ENCODE data around the gene ST7. TPM values are rescaled to one million over a fixed set of nuclear protein-coding genes. Genes with fewer than 3 reads are reported as not detected.
"Not testable (repeated sequence)": the region's sequence is repeated elsewhere in the genome, so short reads cannot be mapped to it uniquely, and the experiment has no call there.

The ST7 gene
- total RNA-seq, 2 experiments from 2014 or later = 5.7 to 6.2 TPM

GRCh38 chr7:116969371-116969902 lies 16.1 kb downstream of the ST7 start:
- POLR2A ChIA-PET = no interaction called here
- H3K4me3 Mint-ChIP-seq = no peak overlapping the region
- no peaks in the 10 kb centered on the region for H3K36me3 Mint-ChIP-seq

GRCh38 chr7:116970238-116970910 lies 17.1 kb downstream of the ST7 start:
- DNase-seq = no peak
- no peak overlapping the region for H3K4me3 Mint-ChIP-seq
- ChIA-PET POLR2A (no interaction called here), CTCF (interaction anchor here (1.2 to 4.1 kb wide), 4 partner anchors 14 to 157 kb away, joined by 3 to 14 read pairs (median 8); no protein-coding TSS in a partner anchor)
- intact Hi-C loops (cut with micrococcal nuclease) = no loop called here
- no peaks in the 10 kb centered on the region for H3K36me3 Mint-ChIP-seq
- H3K27me3 Mint-ChIP-seq = no peaks in the 10 kb centered on the region
- no peak overlapping the region for H3K27ac Mint-ChIP-seq
- H3K4me1 Mint-ChIP-seq (ENCODE audit: low read depth) = peaks cover 6% of the 10 kb centered on the region
- no peaks in the 10 kb centered on the region for H3K9me3 Mint-ChIP-seq

More at GRCh38 chr7:116969371-116969902, 16.1 kb downstream of the ST7 start:
- no peak for DNase-seq
- Mint-ChIP-seq H3K27ac (no peak overlapping the region), H3K9me3 (no peaks in the 10 kb centered on the region), H3K27me3 (no peaks in the 10 kb centered on the region), H3K4me1 (ENCODE audit: low read depth) (peaks cover 6% of the 10 kb centered on the region)
- CTCF ChIA-PET = interaction anchor here (0.6 to 4.1 kb wide), 3 partner anchors 15 to 158 kb away, joined by 3 to 14 read pairs (median 9); no protein-coding TSS in a partner anchor
- intact Hi-C loops (cut with micrococcal nuclease) = no loop called here

- H3K4me1 Mint-ChIP-seq (ENCODE audit: low read depth); H3K4me3 Mint-ChIP-seq; H3K27me3 Mint-ChIP-seq; H3K36me3 Mint-ChIP-seq; H3K9me3 Mint-ChIP-seq; DNase-seq; H3K27ac Mint-ChIP-seq; intact Hi-C loops (cut with micrococcal nuclease): not testable (repeated sequence)
- POLR2A ChIA-PET = interaction anchor here (0.6 kb wide), 1 partner anchor 154 kb away, joined by 3 read pairs; no protein-coding TSS in a partner anchor
- CTCF ChIA-PET = interaction anchor here (0.6 to 4.1 kb wide), 7 partner anchors 14 to 158 kb away, joined by 3 to 14 read pairs (median 4); no protein-coding TSS in a partner anchor
Measured at GRCh38 chr7:116971153-116971552, 17.9 kb downstream of the ST7 start.

GRCh38 chr7:116971869-116972268 lies 18.6 kb downstream of the ST7 start:
- intact Hi-C loops (cut with micrococcal nuclease) = no loop called here
- no peaks in the 10 kb centered on the region for H3K36me3 Mint-ChIP-seq
- ChIA-PET CTCF (interaction anchor here (0.6 to 4.1 kb wide), 6 partner anchors 14 to 158 kb away, joined by 3 to 14 read pairs (median 4); no protein-coding TSS in a partner anchor), POLR2A (interaction anchor here (0.6 kb wide), 1 partner anchor 153 kb away, joined by 3 read pairs; no protein-coding TSS in a partner anchor)
- H3K9me3 Mint-ChIP-seq = no peaks in the 10 kb centered on the region
- H3K4me1 Mint-ChIP-seq (ENCODE audit: low read depth) = peaks cover 6% of the 10 kb centered on the region
- DNase-seq = no peak
- no peak overlapping the region for H3K27ac Mint-ChIP-seq
- no peaks in the 10 kb centered on the region for H3K27me3 Mint-ChIP-seq
- no peak overlapping the region for H3K4me3 Mint-ChIP-seq

- H3K9me3 Mint-ChIP-seq; intact Hi-C loops (cut with micrococcal nuclease); H3K4me1 Mint-ChIP-seq (ENCODE audit: low read depth); DNase-seq; H3K27ac Mint-ChIP-seq; H3K36me3 Mint-ChIP-seq; POLR2A ChIA-PET; H3K27me3 Mint-ChIP-seq; H3K4me3 Mint-ChIP-seq; CTCF ChIA-PET: not testable (repeated sequence)
Measured at GRCh38 chr7:116975024-116975423, 21.7 kb downstream of the ST7 start.

GRCh38 chr7:116977172-116977571 lies 23.9 kb downstream of the ST7 start:
- H3K9me3 Mint-ChIP-seq = no peaks in the 10 kb centered on the region
- no peak overlapping the region for H3K4me3 Mint-ChIP-seq
- CTCF ChIA-PET = interaction anchor here (1.6 kb wide), 1 partner anchor 8 kb away, joined by 5 read pairs; no protein-coding TSS in a partner anchor
- POLR2A ChIA-PET = no interaction called here
- H3K27me3 Mint-ChIP-seq = no peaks in the 10 kb centered on the region
- no peak overlapping the region for H3K27ac Mint-ChIP-seq
- no peaks in the 10 kb centered on the region for H3K36me3 Mint-ChIP-seq
- no peaks in the 10 kb centered on the region for H3K4me1 Mint-ChIP-seq (ENCODE audit: low read depth)
- no peak for DNase-seq
- intact Hi-C loops (cut with micrococcal nuclease) = no loop called here

GRCh38 chr7:116978006-116978405 lies 24.7 kb downstream of the ST7 start:
- Mint-ChIP-seq H3K27me3 (no peaks in the 10 kb centered on the region), H3K4me3 (no peak overlapping the region), H3K27ac (no peak overlapping the region), H3K4me1 (ENCODE audit: low read depth) (no peaks in the 10 kb centered on the region), H3K36me3 (no peaks in the 10 kb centered on the region), H3K9me3 (no peaks in the 10 kb centered on the region)
- no peak for DNase-seq
- intact Hi-C loops (cut with micrococcal nuclease) = no loop called here
- ChIA-PET CTCF (interaction anchor here (1.6 to 14.4 kb wide), 2 partner anchors 11 to 143 kb away, joined by 5 to 373 read pairs; no protein-coding TSS in a partner anchor), POLR2A (no interaction called here)

- no peak for DNase-seq
- intact Hi-C loops (cut with micrococcal nuclease) = no loop called here
- Mint-ChIP-seq H3K9me3 (no peaks in the 10 kb centered on the region), H3K36me3 (no peaks in the 10 kb centered on the region), H3K27me3 (no peaks in the 10 kb centered on the region), H3K4me1 (ENCODE audit: low read depth) (no peaks in the 10 kb centered on the region), H3K27ac (no peak overlapping the region), H3K4me3 (no peak overlapping the region)
- ChIA-PET POLR2A (no interaction called here), CTCF (interaction anchor here (1.6 to 14.4 kb wide), 2 partner anchors 9 to 142 kb away, joined by 5 to 373 read pairs; no protein-coding TSS in a partner anchor)
Measured at GRCh38 chr7:116979430-116979829, 26.1 kb downstream of the ST7 start.

- DNase-seq = no peak
- no peaks in the 10 kb centered on the region for H3K36me3 Mint-ChIP-seq
- no peaks in the 10 kb centered on the region for H3K27me3 Mint-ChIP-seq
- ChIA-PET CTCF (interaction anchor here (14.4 kb wide), 1 partner anchor 141 kb away, joined by 373 read pairs; no protein-coding TSS in a partner anchor), POLR2A (no interaction called here)
- no peak overlapping the region for H3K27ac Mint-ChIP-seq
- no peak overlapping the region for H3K4me3 Mint-ChIP-seq
- no peaks in the 10 kb centered on the region for H3K9me3 Mint-ChIP-seq
- H3K4me1 Mint-ChIP-seq (ENCODE audit: low read depth) = no peaks in the 10 kb centered on the region
- intact Hi-C loops (cut with micrococcal nuclease) = no loop called here
Measured at GRCh38 chr7:116980354-116980753, 27.1 kb downstream of the ST7 start.

GRCh38 chr7:116981939-116982338 lies 28.6 kb downstream of the ST7 start:
- ChIA-PET POLR2A (no interaction called here), CTCF (interaction anchor here (14.4 kb wide), 1 partner anchor 139 kb away, joined by 373 read pairs; no protein-coding TSS in a partner anchor)
- Mint-ChIP-seq H3K36me3 (no peaks in the 10 kb centered on the region), H3K4me3 (no peak overlapping the region), H3K4me1 (ENCODE audit: low read depth) (peaks cover 4% of the 10 kb centered on the region), H3K27ac (no peak overlapping the region), H3K9me3 (no peaks in the 10 kb centered on the region), H3K27me3 (no peaks in the 10 kb centered on the region)
- no peak for DNase-seq
- intact Hi-C loops (cut with micrococcal nuclease) = no loop called here

GRCh38 chr7:116984511-116984910 lies 31.2 kb downstream of the ST7 start:
- no peaks in the 10 kb centered on the region for H3K27me3 Mint-ChIP-seq
- ChIA-PET CTCF (interaction anchor here (0.7 to 14.4 kb wide), 17 partner anchors 8 to 146 kb away, joined by 3 to 373 read pairs (median 4); no protein-coding TSS in a partner anchor), POLR2A (interaction anchor here (1.0 kb wide), 1 partner anchor 134 kb away, joined by 3 read pairs; no protein-coding TSS in a partner anchor)
- DNase-seq = no peak
- H3K27ac Mint-ChIP-seq = no peak overlapping the region
- no peaks in the 10 kb centered on the region for H3K9me3 Mint-ChIP-seq
- H3K4me3 Mint-ChIP-seq = no peak overlapping the region
- peaks cover 4% of the 10 kb centered on the region for H3K4me1 Mint-ChIP-seq (ENCODE audit: low read depth)
- no peaks in the 10 kb centered on the region for H3K36me3 Mint-ChIP-seq
- intact Hi-C loops (cut with micrococcal nuclease) = no loop called here

- H3K27ac Mint-ChIP-seq = no peak overlapping the region
- POLR2A ChIA-PET = interaction anchor here (1.0 kb wide), 1 partner anchor 134 kb away, joined by 3 read pairs; no protein-coding TSS in a partner anchor
- H3K9me3 Mint-ChIP-seq = no peaks in the 10 kb centered on the region
- H3K36me3 Mint-ChIP-seq = no peaks in the 10 kb centered on the region
- DNase-seq = no peak
- H3K27me3 Mint-ChIP-seq = no peaks in the 10 kb centered on the region
- intact Hi-C loops (cut with micrococcal nuclease) = loop anchor here (1.0 kb wide), 2 partner anchors 55 to 142 kb away; no protein-coding TSS in a partner anchor
- CTCF ChIA-PET = interaction anchor here (0.7 to 14.4 kb wide), 18 partner anchors 9 to 146 kb away, joined by 3 to 373 read pairs (median 4); no protein-coding TSS in a partner anchor
- H3K4me3 Mint-ChIP-seq = no peak overlapping the region
- H3K4me1 Mint-ChIP-seq (ENCODE audit: low read depth) = peaks cover 4% of the 10 kb centered on the region
Measured at GRCh38 chr7:116984917-116985316, 31.6 kb downstream of the ST7 start.
